Raji (cell line): ENCODE measurements around the gene PKD2L1.

Source experiments
- POLR2A ChIP-seq: IDR thresholded peaks from 2 replicates; pipeline ENCODE4 v1.6.1; 2011; ENCODE audit warnings: low read depth, low read length, control low read depth; ENCODE audit not compliant: insufficient read depth

Gene PKD2L1

DNA sequence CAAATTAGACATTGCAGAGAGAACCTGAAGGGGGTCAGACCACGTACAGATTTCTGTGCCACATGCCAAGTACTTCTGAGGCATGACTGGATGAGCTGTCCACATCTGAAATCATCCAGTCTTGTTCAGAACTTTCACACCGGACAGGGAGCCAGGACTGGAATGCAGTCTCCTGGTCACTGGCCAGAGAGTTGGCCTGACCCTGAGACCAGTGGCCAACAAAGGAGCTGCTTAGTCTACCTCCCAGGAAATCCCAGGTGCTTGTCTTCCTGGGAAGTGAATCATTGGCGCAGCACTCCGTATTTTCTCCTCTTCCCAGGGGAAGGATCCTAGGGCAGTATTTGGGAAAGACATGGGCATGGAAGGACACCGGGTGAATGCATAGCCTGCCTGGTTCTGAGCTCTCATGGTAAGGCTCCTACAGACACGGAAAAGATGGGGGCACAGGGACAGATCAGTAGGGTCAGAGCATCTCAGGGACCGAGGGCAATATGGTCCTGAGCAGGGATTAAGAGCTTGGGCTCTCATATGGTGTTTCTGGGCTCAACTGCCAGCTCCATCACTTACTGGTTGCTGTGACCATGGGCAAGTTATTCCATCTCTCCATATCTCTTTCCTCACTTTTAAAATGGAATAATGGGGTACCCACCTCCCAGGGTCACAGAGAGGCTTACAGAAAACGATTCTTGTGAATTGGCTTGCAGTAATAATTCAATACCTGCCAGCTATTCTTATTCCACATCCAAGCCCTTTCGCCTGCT lies 15.7 kb upstream of the PKD2L1 start:
- TF ChIP-seq POLR2A = no peak

DNA sequence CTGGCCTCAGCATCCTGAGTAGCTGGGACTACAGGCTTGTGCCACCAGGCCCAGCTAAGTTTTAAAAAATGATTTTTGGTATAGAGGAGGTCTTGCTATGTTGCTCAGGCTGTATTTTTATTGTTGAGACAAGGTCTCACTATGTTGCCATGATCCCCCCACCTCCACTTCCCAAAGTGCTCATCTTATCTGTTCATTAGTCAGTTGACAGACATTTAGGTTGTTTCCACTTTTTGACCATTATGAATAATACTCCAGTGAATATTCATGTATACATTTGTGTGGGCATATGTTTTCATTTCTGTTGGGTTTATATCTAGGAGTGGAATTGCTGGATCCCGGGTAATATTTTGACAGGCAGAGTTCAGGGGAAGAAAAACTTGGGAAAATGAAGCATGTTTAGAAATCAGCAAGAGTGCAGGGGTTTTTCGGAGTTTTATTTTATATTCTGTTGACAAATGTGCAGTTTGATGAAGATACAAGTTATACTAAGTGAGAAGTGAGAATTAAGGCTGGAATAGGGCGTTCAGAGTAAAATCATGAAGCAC lies 14.3 kb upstream of the PKD2L1 start:
- no peak for TF ChIP-seq POLR2A

DNA sequence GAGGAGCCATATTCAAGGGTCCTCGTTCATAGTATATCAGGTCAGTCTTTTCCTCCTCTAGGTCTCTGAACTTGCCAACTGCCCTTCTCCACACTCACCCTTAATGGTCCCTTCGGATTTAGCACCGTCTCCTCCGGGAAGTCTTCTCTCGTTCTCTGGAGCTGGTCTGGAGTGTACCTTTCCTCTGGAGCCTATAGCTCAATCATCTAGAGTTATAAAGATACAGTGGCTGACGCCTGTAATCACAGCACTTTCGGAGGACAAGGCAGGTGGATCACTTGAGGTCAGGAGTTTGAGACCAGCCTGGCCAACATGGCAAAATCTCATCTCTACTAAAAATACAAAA lies 12.6 kb upstream of the PKD2L1 start:
- TF ChIP-seq POLR2A = no peak

DNA sequence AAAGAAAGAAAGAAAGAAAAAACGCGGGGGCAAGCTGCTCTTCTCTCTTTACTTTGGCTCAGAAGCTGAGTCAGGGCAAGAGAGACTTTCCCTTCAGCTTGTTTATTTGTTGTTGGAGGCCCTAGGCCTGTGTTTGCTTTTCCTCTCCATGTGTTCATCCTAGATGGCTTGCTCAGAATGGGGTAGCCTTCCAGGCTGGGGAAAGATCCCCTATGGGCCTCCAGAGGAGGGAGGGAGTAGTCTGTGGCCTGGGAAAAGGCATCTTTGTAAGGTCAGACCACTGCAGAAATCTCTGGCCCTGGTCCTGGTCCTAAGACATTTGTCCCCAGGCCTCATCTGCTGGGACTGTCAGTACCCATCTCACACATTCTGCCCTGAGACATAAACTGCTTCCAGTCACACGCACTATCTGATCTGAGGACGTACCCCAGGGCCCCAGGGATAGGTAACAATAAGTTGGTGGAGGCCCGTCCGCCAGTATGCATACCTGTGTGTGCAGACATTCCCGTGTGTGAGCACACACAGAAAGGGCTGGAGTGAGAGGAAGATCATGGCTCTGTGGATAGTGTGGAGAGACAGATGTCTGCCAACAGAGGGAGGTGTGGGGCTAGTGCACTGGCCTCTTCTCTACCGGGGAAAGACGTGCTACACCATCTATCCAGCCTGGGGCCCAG lies 12.1 kb upstream of the PKD2L1 start:
- TF ChIP-seq POLR2A = no peak

DNA sequence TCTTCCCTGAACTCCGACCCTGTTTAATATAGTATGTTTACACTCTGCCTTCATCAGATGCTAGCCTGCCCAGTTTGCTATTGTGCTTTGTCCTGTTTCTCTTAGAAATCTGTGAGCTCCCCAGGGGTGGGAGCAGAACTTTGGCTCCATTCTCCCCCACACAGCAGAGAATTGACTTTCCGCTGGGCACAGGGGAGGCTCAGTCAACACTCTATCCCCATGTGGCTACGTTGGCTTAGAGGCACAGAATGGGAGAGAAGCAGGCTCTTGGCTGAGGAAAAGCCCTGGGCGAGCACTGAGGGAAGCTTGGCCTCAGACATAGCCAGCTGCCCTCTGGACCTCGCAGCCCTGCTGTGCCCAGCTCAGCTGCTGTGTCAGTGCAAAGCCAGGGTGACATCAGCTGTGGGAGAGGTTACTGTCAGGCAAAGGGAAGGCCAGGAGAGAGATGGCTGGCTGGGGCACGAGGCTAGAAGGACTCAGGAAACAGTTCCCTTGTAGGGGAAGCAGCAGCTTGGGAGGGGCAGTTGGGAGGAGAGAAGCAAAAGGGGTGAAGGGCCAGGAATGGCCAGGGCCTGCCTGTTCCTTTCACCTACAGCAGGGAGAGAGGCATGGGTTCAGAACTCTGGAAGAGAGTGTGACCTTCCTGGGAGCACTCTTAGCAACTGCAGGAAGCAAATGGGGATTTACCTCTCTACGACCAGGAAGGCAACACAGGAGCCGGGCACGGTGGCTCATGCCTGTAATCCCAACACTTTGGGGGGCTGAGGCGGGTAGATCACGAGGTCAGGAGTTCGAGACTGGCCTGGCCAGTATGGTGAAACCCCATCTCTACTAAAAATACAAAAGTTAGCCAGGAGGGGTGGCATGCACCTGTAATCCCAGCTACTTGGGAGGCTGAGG lies 11.2 kb upstream of the PKD2L1 start:
- TF ChIP-seq POLR2A = no peak

DNA sequence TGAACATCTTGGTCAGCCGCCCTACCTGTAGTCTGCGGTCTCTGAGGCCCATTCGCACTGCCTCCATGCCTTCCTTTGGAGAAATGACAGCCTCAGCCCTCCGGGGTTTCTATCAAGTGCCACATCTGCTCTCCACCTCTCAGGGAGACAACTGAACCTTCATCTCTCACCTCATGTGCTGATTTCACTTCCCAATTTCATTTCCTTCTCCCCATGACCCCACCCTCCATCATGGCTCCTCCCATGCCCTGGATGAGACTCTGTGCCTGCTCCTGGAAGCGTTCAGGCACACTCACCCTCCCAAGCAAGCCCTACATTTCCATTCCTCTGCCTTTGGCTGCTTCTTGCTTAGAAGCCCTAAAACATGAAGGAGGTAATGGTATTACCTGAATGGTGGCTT lies 9.2 kb upstream of the PKD2L1 start:
- peak; percentile 44; the same call in 1 of the 2 replicates for TF ChIP-seq POLR2A

DNA sequence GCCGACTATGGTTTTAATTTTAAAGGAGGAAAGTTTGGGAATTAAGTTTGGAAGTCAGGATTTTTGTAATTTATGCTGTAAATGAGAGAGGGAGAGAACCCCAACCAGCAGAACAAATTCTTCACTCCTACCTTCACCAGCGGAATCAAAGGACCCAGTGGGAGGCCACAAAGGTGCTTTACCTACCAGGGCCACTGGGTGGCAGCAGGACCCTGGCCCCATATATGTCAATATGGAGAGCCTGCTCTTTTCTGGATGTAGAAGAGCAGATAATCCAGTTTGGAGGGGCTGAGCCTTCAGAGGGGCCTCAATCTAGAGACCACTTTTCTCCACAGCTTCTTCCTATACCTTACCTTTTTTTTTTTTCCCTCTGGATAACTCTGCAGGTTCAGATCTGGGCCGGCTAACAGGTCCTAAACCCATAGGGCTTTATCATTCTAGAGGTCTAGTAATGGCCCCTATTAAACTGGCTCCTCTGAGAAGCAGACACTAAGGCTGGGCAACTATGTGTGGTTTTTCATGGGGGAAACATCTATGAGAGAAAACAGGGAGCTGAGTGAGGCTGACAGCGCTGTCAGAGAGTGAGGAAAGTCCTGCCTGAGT lies 8.5 kb upstream of the PKD2L1 start:
- no peak for TF ChIP-seq POLR2A

DNA sequence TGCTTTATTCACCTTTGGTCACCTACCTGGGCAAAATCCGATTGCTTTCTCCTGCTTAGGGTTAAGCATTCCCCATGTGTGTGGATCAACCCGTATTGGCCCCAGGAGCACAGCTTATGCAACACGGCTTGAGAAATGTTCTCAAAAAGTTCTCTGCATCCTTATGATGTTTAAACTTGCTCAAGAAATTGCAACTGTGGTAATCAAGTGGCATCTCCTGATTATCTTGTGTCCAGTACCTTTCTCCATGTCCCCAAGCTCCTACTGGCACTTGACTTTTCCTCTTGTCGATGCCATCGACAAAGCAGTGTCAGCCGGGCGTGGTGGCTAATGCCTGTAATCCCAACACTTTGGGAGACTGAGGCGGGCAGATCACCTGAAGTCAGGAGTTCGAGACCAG lies 4.7 kb upstream of the PKD2L1 start:
- TF ChIP-seq POLR2A = no peak

DNA sequence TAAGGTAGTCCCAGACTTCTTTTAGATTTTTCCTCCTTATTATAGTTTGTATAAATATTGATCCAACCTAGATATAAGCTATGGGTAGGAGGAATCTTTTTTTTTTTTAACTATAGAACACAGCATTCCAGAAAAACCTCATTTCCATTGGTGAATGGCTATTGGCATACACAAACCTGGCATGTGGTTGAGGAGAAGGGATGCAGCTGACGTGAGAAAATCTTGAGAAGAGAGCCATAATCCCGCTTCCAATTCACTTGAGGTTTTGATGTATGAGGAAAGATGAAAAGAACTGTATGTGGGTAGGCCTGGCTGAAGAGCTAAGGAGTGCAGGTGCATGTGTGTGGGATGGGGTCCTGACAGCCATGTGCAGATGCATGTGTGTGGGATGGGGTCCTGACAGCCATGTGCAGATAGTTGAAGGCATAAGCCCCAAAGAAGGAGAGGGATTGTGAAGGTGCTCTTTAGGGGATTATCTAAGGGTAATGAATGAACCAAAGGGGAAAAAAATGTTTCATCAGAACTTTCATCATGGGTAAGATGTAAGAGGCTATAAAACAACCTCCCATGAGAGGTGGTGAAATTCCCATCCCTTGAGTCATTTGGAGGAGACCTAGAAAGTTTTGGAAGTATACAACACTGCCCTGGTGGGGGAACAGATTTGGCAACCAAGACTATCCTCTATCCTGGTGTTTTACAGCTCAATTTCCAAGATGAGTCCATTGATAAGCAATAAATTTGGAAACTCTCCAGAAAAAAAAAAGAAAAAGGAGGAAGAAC lies 3.8 kb upstream of the PKD2L1 start:
- no peak for TF ChIP-seq POLR2A

DNA sequence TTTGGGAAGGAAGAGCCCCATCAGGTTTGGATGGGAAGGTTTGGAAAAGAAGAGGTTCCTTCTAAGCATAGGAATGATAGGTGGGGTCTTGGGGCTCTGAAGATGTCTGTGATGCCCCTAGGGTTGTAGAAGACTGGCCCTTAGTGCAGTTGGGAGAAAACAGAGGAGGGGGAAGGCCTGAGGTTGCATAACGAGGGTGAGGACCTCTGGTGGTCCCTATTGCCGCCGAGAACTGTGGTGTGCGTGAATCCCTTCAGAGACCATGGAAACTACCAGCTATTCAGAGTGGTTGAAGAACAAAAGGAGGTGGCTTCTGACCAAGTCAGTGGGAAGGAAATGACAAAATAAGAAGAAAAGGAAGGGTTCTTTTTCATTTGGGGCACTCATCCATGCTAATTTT lies 3.1 kb upstream of the PKD2L1 start:
- TF ChIP-seq POLR2A = no peak

DNA sequence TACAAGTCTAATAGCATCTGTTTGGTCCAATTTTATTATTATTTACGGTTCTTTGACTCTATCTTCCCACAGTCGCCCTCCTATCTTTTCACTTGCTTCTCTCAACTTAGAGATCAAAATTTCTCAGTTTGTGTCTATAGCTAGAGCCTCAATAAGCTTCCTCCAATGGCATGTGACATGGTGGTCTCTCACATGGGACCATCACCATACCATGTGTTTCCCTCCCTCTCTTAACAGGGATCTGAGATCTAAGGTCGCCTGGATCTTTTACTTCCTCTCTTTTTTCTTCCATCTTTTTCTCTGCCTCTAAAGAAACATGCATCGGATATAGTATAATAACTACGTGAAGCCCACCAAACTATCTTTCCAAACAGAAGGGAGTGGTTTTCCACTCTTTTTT lies 1.8 kb downstream of the PKD2L1 start:
- no peak for TF ChIP-seq POLR2A

DNA sequence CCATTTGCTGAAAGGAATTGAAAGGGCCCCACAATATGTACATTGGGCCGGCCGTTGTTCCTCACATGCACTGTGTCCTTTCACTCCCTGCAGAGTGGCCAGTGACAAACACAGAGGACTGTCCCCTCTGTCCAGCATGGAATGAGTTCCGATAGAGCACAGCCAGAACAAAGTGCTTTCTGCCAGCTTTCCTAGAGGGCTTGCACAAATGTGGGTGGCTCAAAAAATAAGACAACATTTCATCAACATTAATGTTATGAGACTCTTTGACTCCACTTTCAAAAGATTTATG lies 2.4 kb downstream of the PKD2L1 start:
- TF ChIP-seq POLR2A = no peak

DNA sequence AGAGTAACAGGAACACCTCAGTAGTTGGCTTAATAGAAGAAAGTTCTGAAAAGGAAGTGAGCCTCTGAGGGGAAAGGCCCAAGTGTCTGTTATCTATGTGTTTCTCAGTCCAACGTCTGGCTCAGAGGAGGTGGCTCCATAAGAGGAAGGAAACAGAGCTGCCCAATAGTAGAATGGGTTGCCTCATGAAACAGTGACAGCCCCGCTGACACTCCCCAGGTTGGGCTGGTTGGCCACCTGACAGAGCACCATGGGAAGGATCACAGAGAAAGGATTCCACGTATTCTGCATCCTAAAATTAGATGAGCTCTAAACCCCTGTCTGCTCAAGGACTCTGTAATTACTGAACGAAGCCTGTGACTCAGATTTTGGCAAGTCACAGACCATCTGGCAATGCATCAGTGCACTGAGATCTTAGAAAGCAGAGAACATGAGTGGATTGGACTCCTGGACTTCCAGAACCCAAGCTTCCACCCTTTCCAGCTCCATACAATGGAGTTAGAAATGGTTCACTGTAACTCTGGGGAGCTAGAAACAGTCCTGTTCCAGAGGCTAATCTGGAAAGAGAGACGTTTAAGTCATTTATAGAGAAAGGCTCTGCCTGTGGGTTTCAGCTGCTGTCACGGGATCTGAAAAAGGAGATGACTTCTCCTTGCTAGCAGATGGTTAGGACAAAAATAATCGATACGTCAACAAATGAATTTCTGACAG lies 2.9 kb downstream of the PKD2L1 start:
- TF ChIP-seq POLR2A = no peak

DNA sequence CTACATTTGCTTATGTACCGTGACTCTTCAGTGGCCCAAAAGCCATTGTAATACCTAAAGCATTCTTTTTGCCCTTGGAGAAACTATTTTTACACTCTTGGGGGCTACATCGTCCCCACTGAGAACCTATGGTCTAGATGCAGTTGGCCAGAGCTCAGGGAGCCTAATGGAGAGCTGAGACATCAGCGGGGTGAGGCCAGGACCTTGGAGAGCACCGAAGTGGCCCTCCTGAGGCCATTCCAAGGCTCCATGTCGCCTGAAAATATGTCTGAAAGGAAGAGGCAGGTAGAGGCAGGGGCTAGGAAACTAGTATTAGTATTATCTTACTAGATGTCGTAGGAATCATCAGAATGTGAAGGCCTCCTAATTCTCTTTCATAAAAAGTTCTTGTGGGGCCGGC lies 4.9 kb downstream of the PKD2L1 start:
- no peak for TF ChIP-seq POLR2A
